Left ventricle myocardium inferior (tissue), 1 donor: ENCODE measurements around the gene CRYL1. TPM values are rescaled to one million over a fixed set of nuclear protein-coding genes. Genes with fewer than 3 reads are reported as not detected.

Experiments
- DNase-seq: peaks from one replicate; pipeline ENCODE4 v3.0.0-alpha.2; 2020
- H3K27ac ChIP-seq: fragments of 200-600 bp; replicated peaks from 2 replicates; pipeline ENCODE4 v1.8.0; 2021
- H3K27me3 ChIP-seq: fragments of 200-600 bp; 2 replicates; pipeline ENCODE4 v1.8.0; 2021; ENCODE audit warnings: low read depth
- H3K36me3 ChIP-seq: fragments of 200-600 bp; 2 replicates; pipeline ENCODE4 v1.8.0; 2021
- H3K4me1 ChIP-seq: fragments of 200-600 bp; 2 replicates; pipeline ENCODE4 v1.8.0; 2021
- H3K4me3 ChIP-seq: fragments of 200-600 bp; 2 replicates; pipeline ENCODE4 v1.8.0; 2021; ENCODE audit warnings: mild to moderate bottlenecking, moderate library complexity
- H3K9me3 ChIP-seq: fragments of 200-600 bp; replicated peaks from 2 replicates; pipeline ENCODE4 v1.8.0; 2021
- intact Hi-C: fragments of 100-400 bp; cut with micrococcal nuclease; formaldehyde crosslinking; loops from one replicate; pipeline ENCODE4 v1.11.0; 2022
- total RNA-seq: library from RNA; stranded (reverse); fragmentation: NEBNext Ultra II Directional; extraction: Animal tissue kit (Norgen Biotek cat#: 25700); gene quantifications from one replicate; pipeline ENCODE4 v1.2.1, GENCODE V29; 2021
- TF ChIP-seq, protein P1 (sequence below): fragments of 200-600 bp; IDR thresholded peaks from 2 replicates; pipeline ENCODE4 v1.8.0; 2021; ENCODE audit warnings: antibody characterized with exemption, mild to moderate bottlenecking, borderline replicate concordance
- donor health status: DM: no; HTN: yes; CAD: no; lungs with severe emphysema.

Gene CRYL1
- total RNA-seq, 1 donor from 2014 or later, result 20.5 TPM

DNA sequence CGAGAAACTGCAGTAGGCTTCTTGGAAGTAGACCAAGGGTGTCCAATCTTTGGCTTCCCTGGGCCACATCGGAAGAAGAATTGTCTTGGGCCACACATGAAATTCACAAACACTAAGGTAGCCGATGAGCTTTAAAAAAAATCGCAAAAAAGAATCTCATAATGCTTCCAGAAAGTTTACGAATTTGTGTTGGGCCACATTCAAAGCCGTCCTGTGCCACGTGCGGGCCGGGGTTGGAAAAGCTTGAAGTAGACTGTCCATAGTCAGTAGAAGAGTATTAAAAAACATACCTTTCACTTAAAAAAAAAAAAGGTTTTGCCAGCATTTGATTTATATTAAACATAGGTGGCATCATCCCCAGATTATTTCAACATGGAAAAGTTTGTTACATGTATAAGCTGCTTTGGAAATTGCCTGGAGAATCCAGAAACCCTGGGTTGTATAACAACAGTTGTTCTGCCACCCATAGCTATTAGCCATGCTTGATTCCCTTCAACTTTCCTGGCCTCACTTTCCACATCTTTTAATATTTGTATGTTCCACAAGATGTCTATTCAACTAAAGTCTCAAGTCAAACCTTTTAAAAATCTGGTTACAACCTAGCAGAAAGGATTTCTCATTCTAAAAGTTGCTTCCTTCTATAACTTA is 42.3 kb upstream of the CRYL1 start:
- H3K9me3 ChIP-seq, result peaks cover 12% of the 10 kb centered on the region
- DNase-seq, result no peak
- H3K27ac ChIP-seq, result peak overlapping the region; percentile 98
- H3K27me3 ChIP-seq, result no peaks in the 10 kb centered on the region
- peaks cover 22% of the 10 kb centered on the region for H3K4me1 ChIP-seq
- H3K36me3 ChIP-seq, result peaks cover 4% of the 10 kb centered on the region
- intact Hi-C loops, result no loop called here
- peak overlapping the region; percentile 94 for H3K4me3 ChIP-seq
- TF ChIP-seq, protein P1, sequence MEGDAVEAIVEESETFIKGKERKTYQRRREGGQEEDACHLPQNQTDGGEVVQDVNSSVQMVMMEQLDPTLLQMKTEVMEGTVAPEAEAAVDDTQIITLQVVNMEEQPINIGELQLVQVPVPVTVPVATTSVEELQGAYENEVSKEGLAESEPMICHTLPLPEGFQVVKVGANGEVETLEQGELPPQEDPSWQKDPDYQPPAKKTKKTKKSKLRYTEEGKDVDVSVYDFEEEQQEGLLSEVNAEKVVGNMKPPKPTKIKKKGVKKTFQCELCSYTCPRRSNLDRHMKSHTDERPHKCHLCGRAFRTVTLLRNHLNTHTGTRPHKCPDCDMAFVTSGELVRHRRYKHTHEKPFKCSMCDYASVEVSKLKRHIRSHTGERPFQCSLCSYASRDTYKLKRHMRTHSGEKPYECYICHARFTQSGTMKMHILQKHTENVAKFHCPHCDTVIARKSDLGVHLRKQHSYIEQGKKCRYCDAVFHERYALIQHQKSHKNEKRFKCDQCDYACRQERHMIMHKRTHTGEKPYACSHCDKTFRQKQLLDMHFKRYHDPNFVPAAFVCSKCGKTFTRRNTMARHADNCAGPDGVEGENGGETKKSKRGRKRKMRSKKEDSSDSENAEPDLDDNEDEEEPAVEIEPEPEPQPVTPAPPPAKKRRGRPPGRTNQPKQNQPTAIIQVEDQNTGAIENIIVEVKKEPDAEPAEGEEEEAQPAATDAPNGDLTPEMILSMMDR, result no peak

DNA sequence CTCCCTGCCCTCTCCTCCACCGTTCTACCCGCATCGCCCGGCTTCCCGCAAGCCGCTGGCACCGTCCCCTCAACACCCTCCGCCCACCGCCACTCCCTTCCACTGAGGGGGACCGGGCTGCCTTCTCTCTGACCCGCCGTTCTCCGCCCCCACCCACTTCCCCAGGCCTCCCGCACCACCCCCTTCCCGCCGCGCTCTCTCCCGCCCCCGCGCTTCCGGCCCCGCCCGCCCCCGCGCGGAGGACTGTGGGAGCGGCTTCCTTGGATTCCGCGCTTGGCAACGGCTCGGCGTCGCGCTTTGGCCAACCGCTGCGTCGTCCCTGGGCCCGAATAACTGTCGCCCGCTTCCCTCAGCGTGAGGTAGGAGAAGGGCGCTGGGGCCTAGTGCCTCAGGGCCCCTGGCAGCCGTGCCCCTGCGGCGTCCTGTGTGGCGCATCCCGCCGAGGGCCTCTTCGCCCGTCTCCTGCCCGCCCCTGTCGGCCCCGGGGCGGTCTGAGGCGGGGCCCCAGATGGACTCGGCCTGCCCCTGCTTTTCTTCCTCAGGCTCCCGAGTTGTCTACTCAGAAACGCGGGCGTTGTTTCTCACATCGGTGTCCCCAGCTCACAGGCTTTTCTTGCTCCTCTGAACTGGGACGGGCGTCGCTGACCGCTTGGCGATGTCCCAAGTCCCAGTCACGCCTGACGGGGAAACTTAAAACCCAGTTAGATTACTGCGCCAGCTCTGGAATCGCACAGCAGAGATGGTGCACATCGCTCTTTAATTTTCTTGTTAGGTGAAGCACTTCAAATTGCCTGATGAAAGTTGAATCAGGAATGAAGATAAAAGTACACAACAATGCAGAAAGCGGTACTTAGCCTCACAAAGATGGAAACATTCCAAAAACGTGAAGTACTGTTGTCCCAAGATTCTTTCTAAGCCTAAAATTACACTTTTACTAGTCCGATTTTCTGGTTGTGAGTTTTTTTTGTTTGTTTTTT is 41.5 kb upstream of the CRYL1 start, which contains the start of gene IFT88:
IFT88 (plus strand) TSS at position 260 of the 977 bp plus-strand sequence. CDS start 7,229 bp downstream, outside the sequence.
- intact Hi-C loops, result no loop called here
- peaks cover 12% of the 10 kb centered on the region for H3K9me3 ChIP-seq
- H3K36me3 ChIP-seq, result no peaks in the 10 kb centered on the region
- TF ChIP-seq, protein P1, result peak; percentile 8
- no peaks in the 10 kb centered on the region for H3K27me3 ChIP-seq
- H3K4me1 ChIP-seq, result peaks cover 22% of the 10 kb centered on the region
- peak within 1 kb of the TSS; percentile 94 for H3K4me3 ChIP-seq
- H3K27ac ChIP-seq, result peak within 1 kb of the TSS; percentile 98
- peak; percentile 92 for DNase-seq

DNA sequence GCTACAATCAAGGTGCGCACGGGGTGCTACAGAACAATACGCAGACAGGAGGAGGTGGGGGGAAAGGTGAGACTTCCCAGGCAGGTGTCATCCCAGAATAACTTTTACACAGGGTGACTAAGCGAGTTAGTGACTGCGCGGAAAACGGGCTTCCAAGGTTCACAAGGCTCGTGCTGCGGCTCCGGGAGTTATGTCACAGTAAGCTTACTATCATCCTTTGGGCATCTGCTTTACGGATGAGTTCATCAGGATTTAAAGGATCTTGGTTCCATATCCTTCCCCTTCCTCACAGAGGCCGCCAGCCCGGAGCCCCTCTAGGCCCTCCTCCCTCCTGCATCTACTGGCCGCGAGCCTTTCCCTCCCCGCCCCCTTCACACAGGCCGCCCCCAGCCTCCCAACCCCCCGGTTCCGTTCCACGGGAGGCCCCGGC is 40.8 kb upstream of the CRYL1 start:
- no peak for DNase-seq
- Histone ChIP-seq H3K9me3 (peaks cover 9% of the 10 kb centered on the region), H3K4me3 (peak overlapping the region; percentile 94), H3K36me3 (no peaks in the 10 kb centered on the region), H3K27me3 (no peaks in the 10 kb centered on the region), H3K27ac (peak overlapping the region; percentile 98), H3K4me1 (peaks cover 22% of the 10 kb centered on the region)
- TF ChIP-seq, protein P1, result no peak
- intact Hi-C loops, result no loop called here

DNA sequence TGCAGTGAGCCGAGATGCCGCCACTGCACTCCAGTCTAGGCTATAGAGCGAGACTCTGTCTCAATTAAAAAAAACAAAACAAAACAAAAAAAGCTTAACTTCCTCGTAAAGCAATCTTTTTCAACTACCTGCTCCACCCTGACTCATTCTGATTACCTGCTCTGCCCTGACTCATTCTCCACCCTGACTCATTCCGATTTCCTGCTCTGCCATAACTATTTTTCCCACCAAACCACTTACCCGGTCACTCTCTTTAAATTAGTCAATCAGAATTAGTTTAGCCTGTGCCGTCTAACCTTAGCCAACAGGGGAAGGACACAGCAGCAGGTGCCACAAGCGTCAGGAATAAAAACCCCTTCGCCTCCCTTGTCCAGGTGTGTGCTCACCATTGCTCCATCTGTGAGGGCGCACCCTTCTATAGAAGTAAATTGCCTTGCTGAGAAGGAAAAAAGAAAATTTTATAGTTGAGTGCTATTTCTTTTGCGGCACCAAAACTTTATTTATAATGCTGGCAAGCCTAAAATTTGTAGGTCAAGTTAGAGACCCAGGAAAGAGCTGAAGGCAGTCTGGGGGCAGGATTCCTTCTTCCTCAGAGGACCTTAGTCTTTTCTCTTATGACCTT is 39.6 kb upstream of the CRYL1 start:
- intact Hi-C loops, result no loop called here
- no peaks in the 10 kb centered on the region for H3K27me3 ChIP-seq
- H3K4me1 ChIP-seq, result peaks cover 22% of the 10 kb centered on the region
- H3K4me3 ChIP-seq, result no peak overlapping the region
- H3K9me3 ChIP-seq, result peaks cover 8% of the 10 kb centered on the region
- TF ChIP-seq, protein P1, result no peak
- no peak for DNase-seq
- H3K36me3 ChIP-seq, result no peaks in the 10 kb centered on the region
- H3K27ac ChIP-seq, result no peak overlapping the region

DNA sequence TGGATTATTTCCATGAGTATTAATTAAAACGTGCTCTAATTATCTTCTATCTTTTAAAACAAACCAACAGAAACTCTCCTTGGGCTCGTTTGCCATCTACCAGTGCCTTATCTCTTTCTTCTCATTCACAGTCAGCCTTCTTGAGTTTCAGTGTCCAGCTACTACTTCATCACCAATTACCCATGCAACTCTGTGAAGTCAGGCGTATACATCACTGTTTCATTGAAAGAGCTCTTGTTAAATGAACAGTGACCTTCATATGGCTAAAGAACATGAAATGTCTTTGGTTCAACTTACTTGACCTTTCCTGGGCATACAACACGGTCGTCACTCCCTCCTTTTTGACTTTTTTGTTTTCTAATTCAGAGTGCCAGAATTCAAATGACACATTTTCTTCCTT is 36.1 kb upstream of the CRYL1 start:
- Histone ChIP-seq H3K27ac (no peak overlapping the region), H3K27me3 (no peaks in the 10 kb centered on the region), H3K9me3 (peaks cover 8% of the 10 kb centered on the region), H3K4me3 (no peak overlapping the region), H3K4me1 (peaks cover 7% of the 10 kb centered on the region), H3K36me3 (no peaks in the 10 kb centered on the region)
- TF ChIP-seq, protein P1, result no peak
- DNase-seq, result no peak
- intact Hi-C loops, result no loop called here
